ENCODE results near the gene TMBIM6. TPM values are rescaled to one million over a fixed set of nuclear protein-coding genes. Genes with fewer than 3 reads are reported as not detected.

TMBIM6 gene
- total and polyA plus RNA-seq, 9 of the 15 experiments (the other 6 are each of a cell fraction or from before 2014, with no cell fraction given), result 147 to 1,288 (median 352) TPM

DNA sequence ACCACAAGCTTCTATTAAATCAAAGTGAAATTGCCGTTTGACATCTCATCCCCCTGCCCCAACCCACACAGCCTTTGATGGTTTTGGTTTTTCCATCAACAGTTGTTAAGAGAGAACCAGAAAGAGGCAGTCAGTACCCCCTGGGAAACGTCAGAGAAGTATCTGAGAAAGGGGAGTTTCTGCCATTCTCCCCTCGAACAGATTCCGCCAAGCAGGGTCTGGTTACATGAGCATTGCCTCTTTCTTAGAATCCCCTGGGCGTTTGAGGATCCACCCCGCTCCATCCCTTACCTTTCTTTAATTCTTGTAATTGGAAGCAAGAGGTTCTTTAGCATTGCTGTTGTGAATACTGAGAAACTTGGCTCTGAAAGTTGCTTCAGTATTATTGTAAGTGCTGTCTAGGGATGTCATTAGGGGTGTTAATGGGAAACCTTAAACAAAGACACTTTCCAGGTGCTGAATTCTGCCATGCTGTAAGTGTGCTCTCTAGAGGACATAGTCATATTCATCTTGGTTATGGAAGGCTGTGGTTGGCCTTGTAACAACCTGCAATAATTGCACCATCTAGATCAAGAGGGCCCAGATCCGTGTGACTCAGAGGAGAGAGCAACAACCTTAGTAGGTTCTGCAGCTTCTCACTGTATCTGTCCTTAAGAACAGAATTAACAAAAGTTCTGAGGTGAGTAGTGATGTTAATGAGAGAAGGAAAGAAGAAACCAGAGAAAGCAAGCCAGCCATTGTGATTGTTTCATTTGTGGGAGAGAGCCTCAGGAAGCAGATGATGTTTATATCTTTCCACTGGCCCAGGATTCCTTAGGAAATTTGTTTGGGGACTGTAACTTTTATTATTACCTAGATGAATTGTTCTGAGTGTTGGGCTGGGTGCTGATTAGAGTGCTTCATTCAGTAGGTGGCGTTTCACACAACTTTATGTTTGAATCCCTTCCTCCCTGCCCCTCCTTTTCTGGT lies 9.0 kb downstream of the TMBIM6 start (continued):
- TF ChIP-seq RBFOX2 (IDR thresholded peaks at IDR 0.05; ENCODE audit: low read depth, low read length) (peak; percentile 61), MTF1 (CRISPR knock-in tag; IDR thresholded peaks at IDR 0.05; ENCODE audit: borderline replicate concordance) (0 out of 2 replicates have a peak, but pooled peaks have one; percentile 10), CEBPG (CRISPR knock-in tag; IDR thresholded peaks at IDR 0.05) (peak; percentile 99), CEBPG (tag; conservative IDR thresholded peaks at IDR 0.05 in 1 of 2, IDR thresholded peaks at IDR 0.05 in 1 of 2) (peak; percentile 96 to 99), JUN (IDR thresholded peaks at IDR 0.05; ENCODE audit: borderline replicate concordance, low read depth, low read length) (peak; percentile 89), JUN (CRISPR knock-in tag; IDR thresholded peaks at IDR 0.05; ENCODE audit: borderline replicate concordance) (no peak), POLR2H (tag; IDR thresholded peaks at IDR 0.05; ENCODE audit: low read depth) (peak; percentile 68; the same call in 1 of the 2 replicates)

DNA sequence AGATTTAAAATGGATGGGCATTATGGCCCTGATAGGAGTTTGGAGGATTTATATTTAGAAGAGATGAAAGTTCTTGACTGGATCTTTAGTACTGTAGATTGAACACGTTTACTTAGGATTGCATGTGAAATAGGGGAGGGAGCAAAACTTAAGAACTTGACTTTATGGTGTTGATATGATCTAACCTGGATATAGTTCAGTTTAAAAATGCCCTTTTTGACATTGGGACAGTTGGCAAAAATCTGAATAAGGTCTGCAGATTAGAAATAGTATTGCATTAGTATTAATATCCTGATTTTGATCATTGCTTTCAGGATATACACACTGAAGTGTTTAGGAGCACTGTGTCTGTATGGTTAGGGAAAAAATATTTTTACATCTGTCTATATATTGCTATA lies 9.6 kb downstream of the TMBIM6 start:
- H3K9me3 ChIP-seq (replicated peaks; ENCODE audit: control insufficient read depth, insufficient read depth, low read depth, low read length), result no peaks in the 10 kb centered on the region
- ATAC-seq (no peak), DNase-seq (ENCODE audit: extremely low read depth in 1 of 4, low spot score in 3 of 4) (no peak), FAIRE-seq (no peak)
- H3K4me3 ChIP-seq, result no peak overlapping the region
- H3K36me3 ChIP-seq (ENCODE audit: control insufficient read depth, insufficient read depth, low read length), result peaks cover 74% of the 10 kb centered on the region
- peak overlapping the region in 1 of 2 experiments; percentile 49; a peak in 1 of 4 replicates for H3K9ac ChIP-seq (ENCODE audit: insufficient read depth in 1 of 2, low read depth in 2 of 2, low read length in 2 of 2)
- WGBS (ENCODE audit: insufficient coverage, low coverage, missing lambda C conversion rate), result 25% methylated on average over 1 of the region's 1 CpG
- intact Hi-C loops (cut with micrococcal nuclease) (loop anchor here (1.0 kb wide), 1 partner anchor 107 kb away; no protein-coding TSS in a partner anchor), in situ Hi-C loops (cut with MboI) (no loop called here)
- peaks cover 3 to 27% of the 10 kb centered on the region in 2 experiments; a peak in 4 of 5 replicates for H3K4me1 ChIP-seq (replicated peaks in 1 of 2; ENCODE audit: control insufficient read depth in 2 of 2, insufficient read depth in 2 of 2, low read length in 2 of 2)
- CTCF ChIA-PET (ENCODE audit: low intra/inter-chr PET ratio), result interaction anchor here (0.6 to 1.1 kb wide), 3 partner anchors 9 to 121 kb away, joined by 3 to 5 read pairs (median 3); no protein-coding TSS in a partner anchor
- POLR2A ChIA-PET, result interaction anchor here (0.6 to 3.0 kb wide), 5 partner anchors 10 to 115 kb away, joined by 3 to 22 read pairs (median 5); partner anchors contain the start of gene TMBIM6
- H3K4me2 ChIP-seq (ENCODE audit: insufficient read depth, low read length), result peak overlapping the region; percentile 62; the same call in 1 of the 2 replicates
- H3K9me1 ChIP-seq (ENCODE audit: control insufficient read depth, insufficient read depth, low read length), result no peaks in the 10 kb centered on the region
- peak overlapping the region; percentile 56 for H3K27ac ChIP-seq (ENCODE audit: extremely low read depth, low read depth, low read length)
- peaks cover 7% of the 10 kb centered on the region for H4K20me1 ChIP-seq (replicated peaks; ENCODE audit: control insufficient read depth, insufficient read depth, low read length)
- no peaks in the 10 kb centered on the region for H3K27me3 ChIP-seq (ENCODE audit: control insufficient read depth in 2 of 2, insufficient read depth in 2 of 2, low read length in 2 of 2)
- peaks cover 93% of the 10 kb centered on the region for H3K79me2 ChIP-seq (ENCODE audit: control insufficient read depth, insufficient read depth, low read length)
- no peak overlapping the region for H2AFZ ChIP-seq (ENCODE audit: low read depth, low read length)
- BruUV-seq (replicated peaks), result no TSS peak
- TF ChIP-seq RBFOX2 (IDR thresholded peaks at IDR 0.05; ENCODE audit: low read depth, low read length), result peak; percentile 44; the same call in 1 of the 2 replicates
- TF ChIP-seq, protein P1, sequence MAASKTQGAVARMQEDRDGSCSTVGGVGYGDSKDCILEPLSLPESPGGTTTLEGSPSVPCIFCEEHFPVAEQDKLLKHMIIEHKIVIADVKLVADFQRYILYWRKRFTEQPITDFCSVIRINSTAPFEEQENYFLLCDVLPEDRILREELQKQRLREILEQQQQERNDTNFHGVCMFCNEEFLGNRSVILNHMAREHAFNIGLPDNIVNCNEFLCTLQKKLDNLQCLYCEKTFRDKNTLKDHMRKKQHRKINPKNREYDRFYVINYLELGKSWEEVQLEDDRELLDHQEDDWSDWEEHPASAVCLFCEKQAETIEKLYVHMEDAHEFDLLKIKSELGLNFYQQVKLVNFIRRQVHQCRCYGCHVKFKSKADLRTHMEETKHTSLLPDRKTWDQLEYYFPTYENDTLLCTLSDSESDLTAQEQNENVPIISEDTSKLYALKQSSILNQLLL (CRISPR knock-in tag; IDR thresholded peaks at IDR 0.05; ENCODE audit: borderline replicate concordance), result no peak
- TF ChIP-seq, protein P2, sequence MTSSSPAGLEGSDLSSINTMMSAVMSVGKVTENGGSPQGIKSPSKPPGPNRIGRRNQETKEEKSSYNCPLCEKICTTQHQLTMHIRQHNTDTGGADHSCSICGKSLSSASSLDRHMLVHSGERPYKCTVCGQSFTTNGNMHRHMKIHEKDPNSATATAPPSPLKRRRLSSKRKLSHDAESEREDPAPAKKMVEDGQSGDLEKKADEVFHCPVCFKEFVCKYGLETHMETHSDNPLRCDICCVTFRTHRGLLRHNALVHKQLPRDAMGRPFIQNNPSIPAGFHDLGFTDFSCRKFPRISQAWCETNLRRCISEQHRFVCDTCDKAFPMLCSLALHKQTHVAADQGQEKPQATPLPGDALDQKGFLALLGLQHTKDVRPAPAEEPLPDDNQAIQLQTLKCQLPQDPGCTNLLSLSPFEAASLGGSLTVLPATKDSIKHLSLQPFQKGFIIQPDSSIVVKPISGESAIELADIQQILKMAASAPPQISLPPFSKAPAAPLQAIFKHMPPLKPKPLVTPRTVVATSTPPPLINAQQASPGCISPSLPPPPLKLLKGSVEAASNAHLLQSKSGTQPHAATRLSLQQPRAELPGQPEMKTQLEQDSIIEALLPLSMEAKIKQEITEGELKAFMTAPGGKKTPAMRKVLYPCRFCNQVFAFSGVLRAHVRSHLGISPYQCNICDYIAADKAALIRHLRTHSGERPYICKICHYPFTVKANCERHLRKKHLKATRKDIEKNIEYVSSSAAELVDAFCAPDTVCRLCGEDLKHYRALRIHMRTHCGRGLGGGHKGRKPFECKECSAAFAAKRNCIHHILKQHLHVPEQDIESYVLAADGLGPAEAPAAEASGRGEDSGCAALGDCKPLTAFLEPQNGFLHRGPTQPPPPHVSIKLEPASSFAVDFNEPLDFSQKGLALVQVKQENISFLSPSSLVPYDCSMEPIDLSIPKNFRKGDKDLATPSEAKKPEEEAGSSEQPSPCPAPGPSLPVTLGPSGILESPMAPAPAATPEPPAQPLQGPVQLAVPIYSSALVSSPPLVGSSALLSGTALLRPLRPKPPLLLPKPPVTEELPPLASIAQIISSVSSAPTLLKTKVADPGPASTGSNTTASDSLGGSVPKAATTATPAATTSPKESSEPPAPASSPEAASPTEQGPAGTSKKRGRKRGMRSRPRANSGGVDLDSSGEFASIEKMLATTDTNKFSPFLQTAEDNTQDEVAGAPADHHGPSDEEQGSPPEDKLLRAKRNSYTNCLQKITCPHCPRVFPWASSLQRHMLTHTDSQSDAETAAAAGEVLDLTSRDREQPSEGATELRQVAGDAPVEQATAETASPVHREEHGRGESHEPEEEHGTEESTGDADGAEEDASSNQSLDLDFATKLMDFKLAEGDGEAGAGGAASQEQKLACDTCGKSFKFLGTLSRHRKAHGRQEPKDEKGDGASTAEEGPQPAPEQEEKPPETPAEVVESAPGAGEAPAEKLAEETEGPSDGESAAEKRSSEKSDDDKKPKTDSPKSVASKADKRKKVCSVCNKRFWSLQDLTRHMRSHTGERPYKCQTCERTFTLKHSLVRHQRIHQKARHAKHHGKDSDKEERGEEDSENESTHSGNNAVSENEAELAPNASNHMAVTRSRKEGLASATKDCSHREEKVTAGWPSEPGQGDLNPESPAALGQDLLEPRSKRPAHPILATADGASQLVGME (CRISPR knock-in tag; IDR thresholded peaks at IDR 0.05), result no peak
- 0 out of 2 replicates have a peak, but pooled peaks have one; percentile 28 for TF ChIP-seq NR2C1 (IDR thresholded peaks at IDR 0.05)
- TF ChIP-seq NR2C1 (tag; IDR thresholded peaks at IDR 0.05), result peak; percentile 61

All from K562 (cell line).